ENCODE data around the gene CRY2. TPM values are rescaled to one million over a fixed set of nuclear protein-coding genes. Genes with fewer than 3 reads are reported as not detected.
A peak's percentile ranks its signal among the peaks of the same experiment; 100 is the strongest.

Gene CRY2
- total and polyA plus RNA-seq, 2 of the 13 experiments (the other 11 are each of a cell fraction or from before 2014, with no cell fraction given) = 10.1 to 12.2 TPM

DNA sequence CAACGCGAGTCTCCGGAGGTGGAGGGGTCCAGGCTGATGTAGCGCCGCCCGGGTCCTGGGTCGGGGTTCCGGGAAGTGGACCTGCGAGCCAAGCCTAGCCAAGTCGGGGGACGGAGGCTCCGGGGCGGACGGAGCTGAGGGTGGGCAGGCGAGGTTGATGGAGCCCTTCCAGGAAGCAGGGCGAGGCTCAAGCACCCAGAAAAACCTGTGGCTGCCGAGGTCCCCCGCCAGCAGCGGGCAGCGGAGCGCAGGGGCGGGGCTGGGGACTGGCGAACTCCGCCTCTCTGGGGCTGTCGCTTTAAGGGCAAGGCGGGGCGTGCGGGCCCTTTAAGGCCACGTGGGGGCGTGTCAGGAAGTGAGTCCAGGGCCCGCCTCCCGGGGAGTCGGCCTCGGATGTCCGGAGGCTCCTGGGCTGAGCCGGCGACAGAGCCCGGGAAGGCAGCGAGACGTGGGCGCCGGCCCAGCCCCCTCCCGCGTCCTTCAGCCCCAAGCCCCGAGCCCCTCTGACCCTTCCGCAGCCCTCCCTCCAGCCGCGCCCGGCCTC is 42.4 kb upstream of the CRY2 start, which contains the start of gene SLC35C1 (continued):
- TF ChIP-seq RARG (CRISPR knock-in tag; IDR thresholded peaks at IDR 0.05; ENCODE audit: low read depth) (no peak), ZFP37 (CRISPR knock-in tag; IDR thresholded peaks at IDR 0.05; ENCODE audit: borderline replicate concordance) (0 out of 2 replicates have a peak, but pooled peaks have one; percentile 45), ZBTB42 (CRISPR knock-in tag; IDR thresholded peaks at IDR 0.05) (no peak), ZNF841 (CRISPR knock-in tag; IDR thresholded peaks at IDR 0.05; ENCODE audit: borderline replicate concordance) (no peak), GMEB1 (CRISPR knock-in tag; IDR thresholded peaks at IDR 0.05; ENCODE audit: borderline replicate concordance) (no peak), ZNF44 (CRISPR knock-in tag; IDR thresholded peaks at IDR 0.05) (no peak), ZMAT3 (CRISPR knock-in tag; conservative IDR thresholded peaks at IDR 0.05) (no peak; the same call in 1 of the 2 replicates), ZFP36L1 (CRISPR knock-in tag; IDR thresholded peaks at IDR 0.05) (no peak), BHLHE40 (IDR thresholded peaks at IDR 0.05; ENCODE audit: low read length) (no peak), ZNF3 (CRISPR knock-in tag; IDR thresholded peaks at IDR 0.05) (no peak), TMF1 (CRISPR knock-in tag; IDR thresholded peaks at IDR 0.05; ENCODE audit: low read depth) (no peak), ZNF782 (CRISPR knock-in tag; IDR thresholded peaks at IDR 0.05; ENCODE audit: borderline replicate concordance) (peak; percentile 91; the same call in 1 of the 2 replicates), PRMT3 (CRISPR knock-in tag; IDR thresholded peaks at IDR 0.05; ENCODE audit: borderline replicate concordance, low read depth) (no peak), ZNF784 (CRISPR knock-in tag; IDR thresholded peaks at IDR 0.05; ENCODE audit: borderline replicate concordance) (no peak), DR1 (CRISPR knock-in tag; IDR thresholded peaks at IDR 0.05) (peak; percentile 91), RELA (CRISPR knock-in tag; IDR thresholded peaks at IDR 0.05) (no peak)
- TF ChIP-seq, protein P1, sequence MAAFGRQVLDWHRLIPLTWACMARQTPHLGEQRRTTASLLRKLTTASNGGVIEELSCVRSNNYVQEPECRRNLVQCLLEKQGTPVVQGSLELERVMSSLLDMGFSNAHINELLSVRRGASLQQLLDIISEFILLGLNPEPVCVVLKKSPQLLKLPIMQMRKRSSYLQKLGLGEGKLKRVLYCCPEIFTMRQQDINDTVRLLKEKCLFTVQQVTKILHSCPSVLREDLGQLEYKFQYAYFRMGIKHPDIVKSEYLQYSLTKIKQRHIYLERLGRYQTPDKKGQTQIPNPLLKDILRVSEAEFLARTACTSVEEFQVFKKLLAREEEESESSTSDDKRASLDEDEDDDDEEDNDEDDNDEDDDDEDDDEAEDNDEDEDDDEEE (CRISPR knock-in tag; IDR thresholded peaks at IDR 0.05) = 0 out of 2 replicates have a peak, but pooled peaks have one; percentile 18
- TF ChIP-seq, protein P2, sequence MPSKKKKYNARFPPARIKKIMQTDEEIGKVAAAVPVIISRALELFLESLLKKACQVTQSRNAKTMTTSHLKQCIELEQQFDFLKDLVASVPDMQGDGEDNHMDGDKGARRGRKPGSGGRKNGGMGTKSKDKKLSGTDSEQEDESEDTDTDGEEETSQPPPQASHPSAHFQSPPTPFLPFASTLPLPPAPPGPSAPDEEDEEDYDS (CRISPR knock-in tag; IDR thresholded peaks at IDR 0.05) = peak; percentile 96
- TF ChIP-seq, protein P3, sequence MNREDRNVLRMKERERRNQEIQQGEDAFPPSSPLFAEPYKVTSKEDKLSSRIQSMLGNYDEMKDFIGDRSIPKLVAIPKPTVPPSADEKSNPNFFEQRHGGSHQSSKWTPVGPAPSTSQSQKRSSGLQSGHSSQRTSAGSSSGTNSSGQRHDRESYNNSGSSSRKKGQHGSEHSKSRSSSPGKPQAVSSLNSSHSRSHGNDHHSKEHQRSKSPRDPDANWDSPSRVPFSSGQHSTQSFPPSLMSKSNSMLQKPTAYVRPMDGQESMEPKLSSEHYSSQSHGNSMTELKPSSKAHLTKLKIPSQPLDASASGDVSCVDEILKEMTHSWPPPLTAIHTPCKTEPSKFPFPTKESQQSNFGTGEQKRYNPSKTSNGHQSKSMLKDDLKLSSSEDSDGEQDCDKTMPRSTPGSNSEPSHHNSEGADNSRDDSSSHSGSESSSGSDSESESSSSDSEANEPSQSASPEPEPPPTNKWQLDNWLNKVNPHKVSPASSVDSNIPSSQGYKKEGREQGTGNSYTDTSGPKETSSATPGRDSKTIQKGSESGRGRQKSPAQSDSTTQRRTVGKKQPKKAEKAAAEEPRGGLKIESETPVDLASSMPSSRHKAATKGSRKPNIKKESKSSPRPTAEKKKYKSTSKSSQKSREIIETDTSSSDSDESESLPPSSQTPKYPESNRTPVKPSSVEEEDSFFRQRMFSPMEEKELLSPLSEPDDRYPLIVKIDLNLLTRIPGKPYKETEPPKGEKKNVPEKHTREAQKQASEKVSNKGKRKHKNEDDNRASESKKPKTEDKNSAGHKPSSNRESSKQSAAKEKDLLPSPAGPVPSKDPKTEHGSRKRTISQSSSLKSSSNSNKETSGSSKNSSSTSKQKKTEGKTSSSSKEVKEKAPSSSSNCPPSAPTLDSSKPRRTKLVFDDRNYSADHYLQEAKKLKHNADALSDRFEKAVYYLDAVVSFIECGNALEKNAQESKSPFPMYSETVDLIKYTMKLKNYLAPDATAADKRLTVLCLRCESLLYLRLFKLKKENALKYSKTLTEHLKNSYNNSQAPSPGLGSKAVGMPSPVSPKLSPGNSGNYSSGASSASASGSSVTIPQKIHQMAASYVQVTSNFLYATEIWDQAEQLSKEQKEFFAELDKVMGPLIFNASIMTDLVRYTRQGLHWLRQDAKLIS (CRISPR knock-in tag; IDR thresholded peaks at IDR 0.05) = no peak
- TF ChIP-seq, protein P4, sequence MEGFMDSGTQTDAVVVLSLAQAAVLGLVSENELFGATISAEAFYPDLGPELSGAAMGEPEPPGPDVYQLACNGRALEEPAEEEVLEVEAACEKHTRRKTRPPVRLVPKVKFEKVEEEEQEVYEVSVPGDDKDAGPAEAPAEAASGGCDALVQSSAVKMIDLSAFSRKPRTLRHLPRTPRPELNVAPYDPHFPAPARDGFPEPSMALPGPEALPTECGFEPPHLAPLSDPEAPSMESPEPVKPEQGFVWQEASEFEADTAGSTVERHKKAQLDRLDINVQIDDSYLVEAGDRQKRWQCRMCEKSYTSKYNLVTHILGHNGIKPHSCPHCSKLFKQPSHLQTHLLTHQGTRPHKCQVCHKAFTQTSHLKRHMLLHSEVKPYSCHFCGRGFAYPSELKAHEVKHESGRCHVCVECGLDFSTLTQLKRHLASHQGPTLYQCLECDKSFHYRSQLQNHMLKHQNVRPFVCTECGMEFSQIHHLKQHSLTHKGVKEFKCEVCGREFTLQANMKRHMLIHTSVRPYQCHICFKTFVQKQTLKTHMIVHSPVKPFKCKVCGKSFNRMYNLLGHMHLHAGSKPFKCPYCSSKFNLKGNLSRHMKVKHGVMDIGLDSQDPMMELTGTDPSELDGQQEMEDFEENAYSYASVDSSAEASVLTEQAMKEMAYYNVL (CRISPR knock-in tag; IDR thresholded peaks at IDR 0.05; ENCODE audit: borderline replicate concordance) = no peak

Measured in HepG2 (cell line).